ENCODE results near the gene IL1R1. TPM values are rescaled to one million over a fixed set of nuclear protein-coding genes. Genes with fewer than 3 reads are reported as not detected.
"Not testable (repeated sequence)": the region's sequence is repeated elsewhere in the genome, so short reads cannot be mapped to it uniquely, and the experiment has no call there.

The IL1R1 gene
- total and polyA plus RNA-seq, 10 of the 15 experiments (the other 5 are each of a cell fraction or from before 2014, with no cell fraction given) = 0.17 to 13.2 (median 0.53) TPM

- H3K4me1 ChIP-seq (ENCODE audit: control insufficient read depth, insufficient read depth, low read length); H3K79me2 ChIP-seq (ENCODE audit: control insufficient read depth, insufficient read depth, low read length); H3K4me3 ChIP-seq; H2AFZ ChIP-seq (ENCODE audit: control insufficient read depth, low read depth, low read length); H3K9ac ChIP-seq (ENCODE audit: control insufficient read depth, insufficient read depth, low read length); H3K27me3 ChIP-seq (replicated peaks in 1 of 2; ENCODE audit: control insufficient read depth in 2 of 2, insufficient read depth in 2 of 2, low read length in 1 of 2); DNase-seq (ENCODE audit: low read depth, low spot score); FAIRE-seq; BruUV-seq (replicated peaks); in situ Hi-C loops (cut with MboI); H3K36me3 ChIP-seq (ENCODE audit: control insufficient read depth in 2 of 2, insufficient read depth in 2 of 2, low read length in 1 of 2); H3K4me2 ChIP-seq (ENCODE audit: control insufficient read depth, insufficient read depth); H4K20me1 ChIP-seq (ENCODE audit: control insufficient read depth, insufficient read depth); H3K27ac ChIP-seq (ENCODE audit: control insufficient read depth, insufficient read depth); intact Hi-C loops (cut with micrococcal nuclease; ENCODE audit: unreplicated experiment); H3K9me3 ChIP-seq (replicated peaks; ENCODE audit: control insufficient read depth, insufficient read depth, low read length); ATAC-seq: not testable (repeated sequence)
- CTCF ChIA-PET = interaction anchor here (0.7 to 4.4 kb wide), 14 partner anchors 10 to 145 kb away, joined by 3 to 31 read pairs (median 6); no protein-coding TSS in a partner anchor
- SMC1A ChIA-PET (ENCODE audit: uncharacterized antibody, unreplicated experiment) = interaction anchor here (0.8 to 4.2 kb wide), 35 partner anchors 8 to 326 kb away, joined by 3 to 80 read pairs (median 6); no protein-coding TSS in a partner anchor
- POLR2A ChIA-PET = interaction anchor here (0.9 to 3.9 kb wide), 6 partner anchors 9 to 80 kb away, joined by 3 to 35 read pairs (median 4); no protein-coding TSS in a partner anchor
- RAD21 ChIA-PET (ENCODE audit: unreplicated experiment) = interaction anchor here (0.9 to 9.0 kb wide), 21 partner anchors 10 to 133 kb away, joined by 3 to 115 read pairs (median 9); no protein-coding TSS in a partner anchor
- peak; percentile 13; the same call in 1 of the 2 replicates for TF ChIP-seq ZNF687 (IDR thresholded peaks at IDR 0.05)
- TF ChIP-seq NR2F1 (conservative IDR thresholded peaks at IDR 0.05) = peak; percentile 51
- peak; percentile 65; the same call in 1 of the 2 replicates for TF ChIP-seq ZNF217 (IDR thresholded peaks at IDR 0.05)
- TF ChIP-seq NR2C1 (IDR thresholded peaks at IDR 0.05) = peak; percentile 66
- 43% methylated on average over 2 of the region's 6 CpGs for WGBS (ENCODE audit: insufficient coverage, insufficient replicate concordance, low lambda C conversion rate, missing lambda C conversion rate)
Measured at GRCh38 chr2:102106813-102107740, 35.5 kb upstream of the IL1R1 start.
